Left renal cortex interstitium (tissue), 4 donors: Measurements from ENCODE around the gene MARF1. TPM values are rescaled to one million over a fixed set of nuclear protein-coding genes. Genes with fewer than 3 reads are reported as not detected.
"Not testable (repeated sequence)": the region's sequence is repeated elsewhere in the genome, so short reads cannot be mapped to it uniquely, and the experiment has no call there.

Experiments
- DNase-seq, 4 donors: peaks; one replicate each; pipeline ENCODE4 v3.0.0-alpha.2; 2013; ENCODE audit warnings: low read depth in 4 of 4, low spot score in 2 of 4, missing footprints in 1 of 4
- polyA plus RNA-seq, 4 donors: library from polyadenylated mRNA; unstranded; fragments of 120-200 nt; gene quantifications; one replicate each; pipeline ENCODE4 v1.2.1, GENCODE V29; 2013; ENCODE audit not compliant: insufficient read length in 4 of 4

MARF1 gene
- polyA plus RNA-seq, 4 donors: 40.4 to 69.9 (median 57.2) TPM

GRCh38 chr16:15635926-15636325 is 7.0 kb downstream of the MARF1 start:
- no peak for DNase-seq

GRCh38 chr16:15631730-15632409 is 11.1 kb downstream of the MARF1 start:
- no peak for DNase-seq

GRCh38 chr16:15621889-15622288 is 21.1 kb downstream of the MARF1 start:
- DNase-seq: no peak

GRCh38 chr16:15621456-15621855 is 21.5 kb downstream of the MARF1 start:
- no peak for DNase-seq

DNA sequence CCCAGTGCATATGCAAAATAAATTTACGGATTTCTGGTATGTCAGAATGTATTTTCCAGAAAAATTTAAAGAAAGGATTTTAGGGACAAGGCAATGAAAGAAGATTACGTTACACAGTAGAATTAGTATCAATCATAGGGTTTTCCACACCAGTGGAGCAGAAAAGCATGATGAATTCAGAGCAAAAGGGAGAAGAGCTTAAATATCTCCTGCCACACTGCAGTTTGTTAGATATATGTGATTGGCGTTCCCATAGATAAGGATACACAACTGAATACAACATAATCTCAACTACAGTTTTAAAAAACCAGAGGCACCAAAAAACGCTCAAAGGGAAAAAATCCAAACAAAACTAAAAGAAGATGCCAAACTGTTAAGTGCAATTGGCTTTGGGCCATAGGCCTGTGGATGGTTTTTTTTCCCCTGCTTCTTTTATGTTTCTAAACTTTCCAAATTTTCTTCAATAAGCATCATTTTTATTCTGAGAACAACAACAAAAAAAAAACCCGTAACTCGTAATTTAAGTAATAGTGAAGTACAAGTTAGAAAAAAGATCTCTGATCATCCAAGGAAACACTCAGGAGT is 22.3 kb downstream of the MARF1 start:
- DNase-seq: no peak

- no peak for DNase-seq
Measured at GRCh38 chr16:15618392-15618791, 24.6 kb downstream of the MARF1 start.

DNA sequence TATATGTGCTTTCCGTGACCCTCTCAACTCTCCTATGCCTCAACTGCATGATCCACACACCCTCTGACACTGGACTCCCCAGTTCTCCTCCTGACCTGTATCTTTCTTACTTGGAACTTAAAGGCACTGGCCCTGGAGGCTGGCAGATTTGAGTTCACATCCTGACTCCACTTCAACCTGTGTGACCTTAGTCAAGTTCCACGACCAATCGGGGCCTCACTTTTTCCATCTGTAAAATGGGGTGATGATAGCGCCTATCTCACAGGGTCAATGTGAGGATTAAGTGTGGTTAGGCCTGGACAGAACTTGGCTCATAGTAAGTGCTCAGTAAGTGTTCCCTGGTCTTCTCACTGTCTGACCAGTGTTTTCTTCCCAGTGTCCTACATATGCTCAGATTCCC is 25.1 kb downstream of the MARF1 start:
- DNase-seq: no peak

- DNase-seq: no peak
Measured at GRCh38 chr16:15616475-15617165, 26.3 kb downstream of the MARF1 start.

GRCh38 chr16:15616012-15616411 is 26.9 kb downstream of the MARF1 start:
- DNase-seq: no peak

GRCh38 chr16:15613676-15614075 is 29.3 kb downstream of the MARF1 start:
- no peak for DNase-seq

DNA sequence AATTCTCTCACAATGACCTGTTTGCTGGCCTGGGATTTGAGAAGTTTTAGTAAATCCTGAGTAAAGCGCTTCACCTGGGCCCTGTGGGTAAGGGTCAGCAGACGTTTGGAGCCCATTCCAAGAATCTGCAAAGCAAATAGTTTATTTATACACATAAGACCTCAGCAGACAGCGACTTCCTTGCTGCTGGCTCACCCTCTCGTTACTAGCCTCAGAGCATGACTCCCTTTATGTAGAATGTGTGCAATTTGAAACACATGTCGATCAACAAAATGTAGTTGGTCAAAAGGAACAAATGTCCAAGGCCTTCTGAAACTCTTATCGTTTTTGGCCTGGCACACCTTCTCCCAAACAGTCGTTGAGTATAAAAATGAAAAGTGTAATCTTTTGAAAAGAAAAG is 31.3 kb downstream of the MARF1 start:
- DNase-seq: no peak

GRCh38 chr16:15610369-15610871 is 32.5 kb downstream of the MARF1 start:
- DNase-seq: no peak

DNA sequence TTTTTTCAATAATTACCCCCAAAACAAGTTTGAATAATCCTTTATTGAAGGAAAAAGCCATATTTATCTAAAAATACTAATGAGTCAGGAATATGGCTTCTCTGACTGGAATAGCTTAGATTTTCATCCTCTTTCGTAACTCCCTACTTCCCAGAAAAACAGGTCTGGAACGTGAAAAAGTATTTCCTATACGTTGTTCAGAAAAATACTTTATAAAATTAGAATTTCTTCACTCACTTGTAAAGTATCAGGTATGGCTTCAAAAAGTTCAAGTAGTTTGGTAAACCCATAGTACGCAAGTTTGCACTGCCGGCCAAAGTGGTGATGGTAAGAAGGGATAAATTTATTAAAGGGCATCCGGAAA is 33.7 kb downstream of the MARF1 start:
- DNase-seq: no peak

DNA sequence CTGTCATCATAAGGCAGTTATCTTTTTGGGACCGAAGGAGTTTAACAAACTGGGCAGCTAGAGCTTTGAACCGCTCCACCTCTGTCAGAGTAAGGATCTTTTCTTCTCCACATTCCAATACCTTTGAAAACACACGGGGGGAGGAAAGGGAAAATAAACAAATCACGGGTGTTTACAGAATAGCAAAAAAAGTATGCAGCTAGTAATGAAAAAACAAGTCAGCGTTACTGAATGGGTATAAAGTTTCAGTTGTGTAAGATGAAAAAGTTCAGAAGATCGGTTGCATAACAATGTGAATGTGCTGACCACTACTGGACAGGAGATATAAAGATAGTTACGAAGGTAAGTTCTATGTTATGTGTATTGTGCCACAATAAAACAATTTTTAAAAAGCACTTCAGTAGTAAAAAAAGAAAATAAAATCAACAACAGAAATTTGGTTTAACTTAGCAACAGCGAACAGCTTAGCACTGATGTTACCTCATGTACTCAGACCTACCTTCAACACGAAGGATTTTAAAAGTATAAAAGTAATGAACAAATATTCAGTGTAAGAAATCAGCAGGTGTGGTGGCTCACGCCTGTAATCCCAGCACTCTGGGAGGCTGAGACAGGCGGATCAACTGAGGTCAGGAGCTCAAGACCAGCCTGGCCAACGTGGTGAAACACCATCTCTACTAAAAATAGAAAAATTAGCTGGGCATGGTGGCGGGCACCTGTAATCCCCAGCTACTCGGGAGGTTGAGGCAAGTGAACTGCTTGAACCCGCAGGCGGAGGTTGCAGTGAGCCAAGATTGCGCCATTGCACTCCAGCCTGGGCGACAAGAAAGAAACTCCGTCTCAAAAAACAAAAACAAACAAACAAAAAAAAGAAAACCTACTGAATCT is 34.3 kb downstream of the MARF1 start:
- no peak for DNase-seq

DNA sequence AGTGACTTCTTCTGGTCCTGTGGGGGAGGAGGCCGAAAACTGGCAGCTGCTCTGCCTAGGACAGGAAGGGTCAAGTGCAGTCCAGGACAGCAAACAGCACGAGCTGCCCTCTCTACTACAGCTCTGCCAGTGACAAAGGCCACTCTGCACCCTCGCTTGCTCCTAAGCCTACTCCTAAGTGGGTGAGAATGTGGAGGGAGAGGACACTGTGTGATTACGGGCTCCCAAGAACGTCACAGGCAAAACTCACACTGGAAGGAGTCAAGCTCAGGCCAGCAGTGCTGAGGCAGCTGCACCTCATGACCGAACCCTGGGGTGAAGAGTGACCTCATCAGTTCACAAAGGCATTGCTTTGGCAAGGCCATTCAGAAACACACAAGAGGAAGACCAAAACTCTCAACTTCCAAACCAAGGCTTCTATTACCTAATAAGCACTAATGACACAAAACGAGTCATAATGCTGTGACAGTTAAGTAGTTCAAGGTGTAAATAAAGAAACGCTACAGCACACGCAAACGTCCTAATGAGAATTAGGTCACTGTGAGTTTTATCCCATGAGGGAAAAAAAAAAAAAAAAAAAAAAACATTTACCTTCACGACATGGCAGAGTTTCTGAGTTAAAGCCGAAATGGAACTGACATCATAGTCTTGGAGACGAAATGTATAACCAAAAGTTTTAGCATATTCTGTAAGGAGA is 35.1 kb downstream of the MARF1 start:
- DNase-seq: no peak

GRCh38 chr16:15607221-15607699 is 35.7 kb downstream of the MARF1 start:
- not testable (repeated sequence) for DNase-seq

GRCh38 chr16:15606518-15607220 is 36.3 kb downstream of the MARF1 start:
- DNase-seq: no peak

DNA sequence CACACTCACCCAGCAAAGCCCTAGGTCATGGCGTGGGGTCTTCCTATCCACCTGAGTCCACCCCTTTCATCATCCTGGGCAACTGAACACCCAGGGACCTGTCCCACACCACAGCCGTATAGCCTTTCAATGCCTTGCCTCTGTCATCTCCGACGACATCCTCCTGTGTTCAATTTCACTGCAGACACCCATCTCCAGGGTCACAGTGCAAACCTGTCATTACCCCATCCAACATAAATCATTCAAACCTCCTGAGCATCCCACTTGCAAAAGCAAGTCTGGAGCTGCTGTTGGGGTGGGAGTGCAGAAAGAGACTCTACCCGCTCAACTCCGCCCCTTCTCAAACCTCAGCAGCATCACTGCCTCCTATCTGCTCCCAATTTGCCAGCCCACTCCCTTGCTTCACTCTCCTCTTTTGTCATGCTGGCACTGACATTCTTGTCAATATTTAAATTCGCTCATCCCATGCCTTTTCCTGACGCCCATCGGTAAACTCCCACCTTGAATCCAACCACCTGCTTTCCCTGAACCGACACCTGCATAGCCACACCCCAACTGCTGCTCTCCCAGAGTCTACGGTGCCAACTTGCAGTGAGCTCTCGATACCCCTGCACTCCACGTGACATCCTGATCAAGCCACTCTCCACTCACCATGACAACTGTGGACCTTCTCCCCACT is 37.0 kb downstream of the MARF1 start:
- DNase-seq: no peak
